Endothelial cell of umbilical vein (primary cell): Measurements from ENCODE around the gene INO80C.

Experiments used
- JUN ChIP-seq: IDR thresholded peaks from 2 replicates; pipeline ENCODE4 v1.6.1; 2011; ENCODE audit warnings: borderline replicate concordance, low read depth; ENCODE audit not compliant: insufficient read length, insufficient read depth
- POLR2A ChIP-seq: IDR thresholded peaks from 2 replicates; pipeline ENCODE4 v1.6.1; 2012; ENCODE audit warnings: low read depth, mild to moderate bottlenecking, control low read depth, low read length
- TF ChIP-seq, protein P1 (sequence below), 2 donors: IDR thresholded peaks; 1 replicate in 1 of 2; 2 replicates in 1 of 2; pipeline ENCODE4 v1.5.1; 2011; ENCODE audit warnings: low read length in 2 of 2, mild to moderate bottlenecking in 2 of 2, moderate library complexity in 2 of 2, control low read depth in 1 of 2, inconsistent platforms in 1 of 2, low read depth in 1 of 2; ENCODE audit not compliant: insufficient read depth in 1 of 2; ENCODE audit errors: extremely low read depth in 1 of 2
- TF ChIP-seq, protein P2 (sequence below): IDR thresholded peaks from 2 replicates; pipeline ENCODE4 v1.6.1; 2011; ENCODE audit not compliant: insufficient read depth, insufficient read length

DNA sequence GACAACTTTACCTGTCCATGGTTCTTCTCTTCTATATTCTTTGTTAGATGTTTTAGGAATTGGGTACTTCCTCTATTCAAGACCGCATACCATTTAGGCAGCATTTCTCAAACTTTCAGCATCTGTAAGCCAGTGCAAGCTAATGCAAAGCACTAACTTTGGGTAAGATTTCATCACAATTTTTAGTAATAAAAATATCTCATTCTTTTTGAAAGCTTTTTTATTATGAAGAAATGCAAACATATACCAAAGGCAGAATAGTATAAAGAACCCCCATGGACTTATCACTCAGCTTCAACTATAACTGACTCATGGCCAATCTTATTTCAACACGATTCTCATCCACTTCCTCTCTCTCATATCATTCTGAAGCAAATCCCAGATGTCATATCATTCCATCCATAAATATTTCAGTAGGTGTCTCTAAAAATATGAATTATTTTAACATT lies 32.9 kb downstream of the INO80C start:
- TF ChIP-seq, protein P1, sequence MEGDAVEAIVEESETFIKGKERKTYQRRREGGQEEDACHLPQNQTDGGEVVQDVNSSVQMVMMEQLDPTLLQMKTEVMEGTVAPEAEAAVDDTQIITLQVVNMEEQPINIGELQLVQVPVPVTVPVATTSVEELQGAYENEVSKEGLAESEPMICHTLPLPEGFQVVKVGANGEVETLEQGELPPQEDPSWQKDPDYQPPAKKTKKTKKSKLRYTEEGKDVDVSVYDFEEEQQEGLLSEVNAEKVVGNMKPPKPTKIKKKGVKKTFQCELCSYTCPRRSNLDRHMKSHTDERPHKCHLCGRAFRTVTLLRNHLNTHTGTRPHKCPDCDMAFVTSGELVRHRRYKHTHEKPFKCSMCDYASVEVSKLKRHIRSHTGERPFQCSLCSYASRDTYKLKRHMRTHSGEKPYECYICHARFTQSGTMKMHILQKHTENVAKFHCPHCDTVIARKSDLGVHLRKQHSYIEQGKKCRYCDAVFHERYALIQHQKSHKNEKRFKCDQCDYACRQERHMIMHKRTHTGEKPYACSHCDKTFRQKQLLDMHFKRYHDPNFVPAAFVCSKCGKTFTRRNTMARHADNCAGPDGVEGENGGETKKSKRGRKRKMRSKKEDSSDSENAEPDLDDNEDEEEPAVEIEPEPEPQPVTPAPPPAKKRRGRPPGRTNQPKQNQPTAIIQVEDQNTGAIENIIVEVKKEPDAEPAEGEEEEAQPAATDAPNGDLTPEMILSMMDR (IDR thresholded peaks at IDR 0.05; ENCODE audit: extremely low read depth in 1 of 2, insufficient read depth in 1 of 2, low read depth in 1 of 2, low read length in 2 of 2): no peak
- TF ChIP-seq, protein P2, sequence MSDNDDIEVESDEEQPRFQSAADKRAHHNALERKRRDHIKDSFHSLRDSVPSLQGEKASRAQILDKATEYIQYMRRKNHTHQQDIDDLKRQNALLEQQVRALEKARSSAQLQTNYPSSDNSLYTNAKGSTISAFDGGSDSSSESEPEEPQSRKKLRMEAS: no peak
- no peak for TF ChIP-seq JUN
- TF ChIP-seq POLR2A: no peak
